ENCODE results near the gene FRMPD4.

- TF ChIP-seq CTCF (IDR thresholded peaks at IDR 0.05) = no peak
- no peak for TF ChIP-seq ZFX (IDR thresholded peaks at IDR 0.05; ENCODE audit: borderline replicate concordance)
Observed at GRCh38 chrX:12228862-12229261, 90.6 kb downstream of the FRMPD4 start.

All from 22Rv1 (cell line).